ENCODE measurements around the gene IL23R.

IL23R gene

GRCh38 chr1:67217938-67218337 lies 51.7 kb downstream of the IL23R start:
- TF ChIP-seq ZNF274 (IDR thresholded peaks at IDR 0.05; ENCODE audit: low read depth, low read length): no peak
- no peak overlapping the region for H3K4me3 ChIP-seq (ENCODE audit: low read length)

DNA sequence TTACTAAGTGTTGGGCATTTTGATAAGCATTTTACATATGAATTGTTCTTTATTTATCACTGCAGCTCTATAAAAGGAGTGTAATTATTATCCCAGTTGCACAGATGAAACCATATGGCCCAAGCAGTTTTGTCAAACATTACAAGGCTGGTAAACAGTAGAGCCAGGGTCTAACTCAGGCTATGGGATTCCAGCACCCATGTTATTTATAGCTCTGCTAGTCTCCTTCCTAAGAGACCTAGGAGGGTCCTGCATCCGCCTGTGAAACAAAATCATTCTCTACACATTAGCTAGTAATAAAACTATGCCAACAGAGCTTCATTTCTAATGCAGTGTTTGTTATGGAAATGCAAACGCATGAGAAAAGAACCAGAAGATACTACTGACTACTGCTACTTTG lies 58.6 kb downstream of the IL23R start:
- no peak overlapping the region for H3K4me3 ChIP-seq (ENCODE audit: low read length)
- no peak for TF ChIP-seq ZNF274 (IDR thresholded peaks at IDR 0.05; ENCODE audit: low read depth, low read length)

DNA sequence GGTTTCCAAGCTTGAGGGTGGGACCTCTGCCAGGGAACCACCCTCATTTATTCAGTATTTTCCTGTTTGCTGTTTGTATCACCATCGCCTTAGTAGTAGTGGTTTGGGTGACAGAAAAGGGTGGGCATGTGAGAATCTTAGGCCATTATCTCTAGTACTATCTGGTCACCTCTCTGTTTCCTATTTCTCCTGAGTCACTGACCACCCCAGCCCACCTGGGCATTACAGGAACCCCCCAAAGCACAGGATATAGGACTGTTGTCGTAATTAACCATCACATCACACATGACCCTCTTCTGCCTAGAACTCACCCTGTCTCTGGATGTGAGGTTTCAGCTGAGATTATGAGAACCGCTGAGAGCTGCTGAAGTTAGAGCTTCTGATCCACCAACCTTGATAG lies 60.4 kb downstream of the IL23R start:
- H3K4me3 ChIP-seq (ENCODE audit: low read length): no peak overlapping the region
- TF ChIP-seq ZNF274 (IDR thresholded peaks at IDR 0.05; ENCODE audit: low read depth, low read length): no peak

GRCh38 chr1:67227196-67227595 lies 60.9 kb downstream of the IL23R start:
- no peak overlapping the region for H3K4me3 ChIP-seq (ENCODE audit: low read length)
- TF ChIP-seq ZNF274 (IDR thresholded peaks at IDR 0.05; ENCODE audit: low read depth, low read length): no peak

GRCh38 chr1:67228791-67229190 lies 62.5 kb downstream of the IL23R start:
- no peak overlapping the region for H3K4me3 ChIP-seq (ENCODE audit: low read length)
- TF ChIP-seq ZNF274 (IDR thresholded peaks at IDR 0.05; ENCODE audit: low read depth, low read length): no peak

GRCh38 chr1:67230539-67230938 lies 64.3 kb downstream of the IL23R start:
- H3K4me3 ChIP-seq (ENCODE audit: low read length): no peak overlapping the region
- no peak for TF ChIP-seq ZNF274 (IDR thresholded peaks at IDR 0.05; ENCODE audit: low read depth, low read length)

- no peak for TF ChIP-seq ZNF274 (IDR thresholded peaks at IDR 0.05; ENCODE audit: low read depth, low read length)
- no peak overlapping the region for H3K4me3 ChIP-seq (ENCODE audit: low read length)
Observed at GRCh38 chr1:67236277-67236676, 70.0 kb downstream of the IL23R start.

DNA sequence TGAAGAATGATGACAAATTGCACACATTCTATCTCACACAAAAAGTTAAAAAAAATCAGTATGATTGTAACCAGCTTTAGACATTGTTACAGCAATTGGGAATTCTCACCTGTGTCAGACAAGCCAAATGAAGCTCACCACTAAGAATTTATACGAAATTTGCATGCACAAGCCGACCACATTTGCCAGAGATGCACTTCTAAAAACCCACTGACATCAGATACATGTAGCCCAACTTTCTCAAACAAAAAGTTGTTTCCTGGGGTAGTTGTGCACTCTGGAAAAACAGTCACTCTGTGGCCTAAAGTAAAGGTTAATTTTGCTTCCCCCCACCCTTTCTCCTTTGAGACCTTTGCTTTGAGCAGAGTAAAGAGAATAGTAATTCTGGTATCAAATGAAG lies 73.5 kb downstream of the IL23R start:
- no peak overlapping the region for H3K4me3 ChIP-seq (ENCODE audit: low read length)
- TF ChIP-seq ZNF274 (IDR thresholded peaks at IDR 0.05; ENCODE audit: low read depth, low read length): no peak

DNA sequence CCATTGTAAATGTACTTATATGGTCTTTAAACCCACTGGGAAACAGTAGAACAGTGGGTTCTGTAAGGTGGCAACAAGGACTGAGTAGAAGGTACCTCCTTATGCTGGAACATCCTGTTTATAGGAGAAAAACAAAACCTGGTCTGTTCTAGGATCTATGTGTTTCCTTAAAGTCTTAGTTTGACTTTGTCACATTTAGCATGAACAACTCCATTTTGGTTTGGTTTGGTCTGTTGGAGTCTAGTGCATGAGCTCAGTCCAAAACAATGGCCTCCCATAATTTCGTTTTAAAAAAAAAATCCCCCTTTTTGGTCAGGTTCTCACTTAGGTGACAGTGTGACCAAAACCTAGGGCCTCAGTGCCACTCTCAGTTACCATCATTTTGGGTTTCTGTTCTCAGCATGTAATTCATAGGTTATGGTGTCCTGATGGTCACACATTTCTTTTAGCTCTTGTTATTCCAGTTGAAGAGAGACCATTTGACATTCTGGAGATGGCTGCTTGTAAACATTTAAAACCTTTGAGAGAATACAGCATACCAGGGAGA lies 75.0 kb downstream of the IL23R start:
- no peak for TF ChIP-seq ZNF274 (IDR thresholded peaks at IDR 0.05; ENCODE audit: low read depth, low read length)
- no peak overlapping the region for H3K4me3 ChIP-seq (ENCODE audit: low read length)

- H3K4me3 ChIP-seq (ENCODE audit: low read length): no peak overlapping the region
- no peak for TF ChIP-seq ZNF274 (IDR thresholded peaks at IDR 0.05; ENCODE audit: low read depth, low read length)
Observed at GRCh38 chr1:67242016-67242415, 75.8 kb downstream of the IL23R start.

DNA sequence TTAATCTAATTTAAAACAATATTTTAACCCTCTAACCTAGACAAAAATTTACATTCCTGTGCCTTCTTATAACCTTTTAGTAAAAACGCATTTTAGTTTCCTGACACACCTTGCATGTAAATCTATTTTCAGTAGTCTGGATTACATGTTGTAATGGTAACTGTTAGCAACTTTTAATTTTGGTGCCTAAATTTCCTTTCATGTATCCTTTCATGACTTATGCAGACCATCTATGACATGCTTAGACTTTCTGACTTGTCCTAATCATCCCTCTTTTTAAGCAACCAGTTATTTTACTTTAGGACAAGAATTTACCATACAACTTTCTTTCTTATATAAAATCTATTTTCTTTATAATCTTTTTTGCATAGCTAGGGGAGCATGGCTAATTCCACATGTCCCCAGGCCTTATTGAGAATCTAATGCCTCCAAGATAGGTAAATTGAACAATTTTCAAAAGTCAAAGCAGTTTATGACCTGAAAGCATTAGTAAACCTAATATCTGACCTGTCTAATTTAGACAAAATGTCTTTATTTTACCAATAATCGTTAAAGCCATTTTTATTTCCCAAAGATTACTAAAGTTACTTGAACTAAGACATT lies 83.9 kb downstream of the IL23R start:
- no peak overlapping the region for H3K4me3 ChIP-seq (ENCODE audit: low read length)
- TF ChIP-seq ZNF274 (IDR thresholded peaks at IDR 0.05; ENCODE audit: low read depth, low read length): no peak

GRCh38 chr1:67256291-67257172 lies 90.3 kb downstream of the IL23R start:
- no peak for TF ChIP-seq ZNF274 (IDR thresholded peaks at IDR 0.05; ENCODE audit: low read depth, low read length)
- H3K4me3 ChIP-seq (ENCODE audit: low read length): no peak overlapping the region

- no peak for TF ChIP-seq ZNF274 (IDR thresholded peaks at IDR 0.05; ENCODE audit: low read depth, low read length)
- H3K4me3 ChIP-seq (ENCODE audit: low read length): no peak overlapping the region
Observed at GRCh38 chr1:67257173-67257535, 90.9 kb downstream of the IL23R start.

- TF ChIP-seq ZNF274 (IDR thresholded peaks at IDR 0.05; ENCODE audit: low read depth, low read length): no peak
- H3K4me3 ChIP-seq (ENCODE audit: low read length): no peak overlapping the region
Observed at GRCh38 chr1:67261680-67262079, 95.4 kb downstream of the IL23R start.

- no peak for TF ChIP-seq ZNF274 (IDR thresholded peaks at IDR 0.05; ENCODE audit: low read depth, low read length)
- no peak overlapping the region for H3K4me3 ChIP-seq (ENCODE audit: low read length)
Observed at GRCh38 chr1:67262735-67263134, 96.5 kb downstream of the IL23R start.

All from GM08714 (cell line).